NCI-H2107 treated with DMSO at 0.1 percent for 48 hours (cell line): Measurements from ENCODE around the gene MANBA.

ENCODE experiments used
- DNase-seq: peaks from one replicate; lab custom pipeline; 2025; ENCODE audit not compliant: unreplicated experiment; lab: John Stamatoyannopoulos, UW

MANBA gene

DNA sequence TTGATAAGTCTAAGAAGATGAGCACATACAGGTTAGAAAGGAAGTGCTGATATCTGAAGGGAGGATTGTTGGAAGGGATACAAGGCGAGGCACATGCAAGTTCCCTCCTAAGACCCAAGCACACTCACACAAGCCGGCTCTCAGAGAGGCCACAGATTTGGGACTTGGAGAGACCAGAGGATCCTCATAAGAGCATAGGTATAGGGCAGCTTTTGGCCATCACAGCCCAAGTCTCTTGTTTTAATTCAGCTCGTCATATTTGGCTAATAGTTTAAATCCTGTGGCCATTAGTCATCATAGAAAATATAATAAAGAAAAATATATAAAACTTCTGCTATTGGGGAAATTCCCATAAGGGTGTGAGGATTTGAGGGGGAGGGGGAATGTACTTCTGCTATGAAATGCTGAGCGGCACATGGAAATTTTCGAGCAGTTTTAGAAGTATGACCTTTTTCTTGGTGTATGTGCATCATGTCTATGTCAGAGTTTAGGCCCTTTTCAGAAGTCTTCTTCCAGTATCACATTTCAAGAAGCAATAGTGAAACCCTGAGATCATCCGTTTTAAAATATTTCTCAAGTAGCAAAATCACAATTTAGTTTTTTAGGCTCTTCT lies 161.9 kb downstream of the MANBA start:
- no peak for DNase-seq

DNA sequence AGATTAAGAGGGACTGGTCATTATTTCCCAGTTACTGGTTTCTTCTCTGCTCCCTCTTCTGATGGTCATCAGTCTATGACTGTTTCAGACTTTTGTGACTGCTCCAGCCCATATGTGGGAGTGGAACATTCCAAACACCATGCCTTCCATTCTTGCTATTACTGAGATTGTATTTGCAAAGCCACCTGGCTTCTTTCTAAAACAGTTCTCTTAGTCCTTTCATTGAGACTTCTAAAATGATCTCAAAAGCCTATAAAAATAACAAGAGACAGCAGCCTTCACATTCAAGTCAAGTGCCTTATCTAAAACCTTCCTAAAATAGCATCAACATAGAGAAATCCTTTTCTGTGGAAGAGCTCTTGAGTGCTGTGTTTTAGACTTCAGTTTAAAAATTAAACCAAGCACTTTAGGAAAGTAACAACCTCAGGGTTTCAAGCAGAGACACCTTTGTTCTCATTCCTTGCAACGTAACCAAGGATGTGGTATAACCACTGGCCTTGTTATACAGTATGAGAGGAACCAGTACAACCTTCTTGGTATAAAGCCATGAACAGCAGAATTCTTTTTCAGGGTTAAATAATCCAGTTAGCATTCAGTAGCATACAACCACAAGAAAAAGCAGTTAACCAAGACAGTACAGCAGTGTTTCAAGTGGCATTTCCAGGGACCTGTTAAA lies 162.5 kb downstream of the MANBA start:
- no peak for DNase-seq

DNA sequence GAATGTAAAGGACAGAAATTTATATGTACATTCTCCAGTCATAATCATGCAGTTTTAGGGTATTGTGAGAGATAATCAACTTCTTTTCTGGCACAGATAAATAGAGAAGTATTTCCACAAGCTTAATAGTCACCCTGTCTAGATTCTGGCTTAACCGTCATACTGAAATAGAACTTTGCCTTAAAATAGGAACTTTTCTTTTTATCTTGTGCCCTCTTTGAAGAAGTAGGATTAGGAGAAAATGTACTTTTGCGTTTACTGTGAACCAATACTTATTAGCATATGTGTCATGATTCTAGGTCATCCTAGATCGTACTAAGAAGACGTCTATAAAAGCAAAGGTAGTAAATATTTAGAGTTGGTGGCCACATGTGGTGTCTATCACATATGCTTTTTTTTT lies 164.2 kb downstream of the MANBA start:
- DNase-seq: no peak

DNA sequence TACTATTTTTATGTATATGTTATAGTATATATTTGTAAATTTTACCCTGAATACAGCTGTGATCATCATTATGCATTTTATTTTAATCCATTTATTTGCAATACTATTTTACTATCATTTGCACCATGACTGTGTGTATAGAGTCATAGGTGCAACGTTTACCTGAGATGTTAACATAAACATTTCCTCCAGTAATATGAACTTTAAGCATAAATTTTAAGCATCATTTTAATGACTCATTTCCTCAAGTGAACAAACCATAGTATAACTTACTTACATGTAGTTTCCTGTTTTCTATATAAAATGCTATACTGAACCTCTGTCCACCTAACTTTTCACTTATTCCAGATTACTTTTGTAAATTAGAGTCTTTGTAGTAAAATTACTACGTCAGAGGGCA lies 166.8 kb downstream of the MANBA start:
- no peak for DNase-seq

DNA sequence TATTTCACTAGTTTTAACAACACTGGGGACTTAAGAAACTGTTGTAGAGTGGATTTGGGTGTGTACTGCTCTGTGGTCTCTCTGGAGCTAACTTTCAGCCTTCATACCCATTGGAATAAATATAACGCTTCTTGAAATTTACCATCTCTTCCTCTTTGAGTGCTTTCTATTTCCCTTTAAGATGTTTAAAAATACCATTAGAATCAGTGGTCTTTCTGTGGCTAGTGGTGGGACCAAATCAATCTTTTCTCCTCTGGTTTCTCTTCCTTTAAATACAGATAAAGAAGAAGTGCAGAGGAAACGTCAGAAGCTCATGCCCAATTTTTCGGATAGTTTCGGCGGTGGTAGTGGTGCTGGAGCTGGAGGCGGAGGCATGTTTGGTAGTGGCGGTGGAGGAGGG lies 167.6 kb downstream of the MANBA start:
- no peak for DNase-seq

GRCh38 chr4:102592256-102592655 lies 168.5 kb downstream of the MANBA start:
- no peak for DNase-seq

DNA sequence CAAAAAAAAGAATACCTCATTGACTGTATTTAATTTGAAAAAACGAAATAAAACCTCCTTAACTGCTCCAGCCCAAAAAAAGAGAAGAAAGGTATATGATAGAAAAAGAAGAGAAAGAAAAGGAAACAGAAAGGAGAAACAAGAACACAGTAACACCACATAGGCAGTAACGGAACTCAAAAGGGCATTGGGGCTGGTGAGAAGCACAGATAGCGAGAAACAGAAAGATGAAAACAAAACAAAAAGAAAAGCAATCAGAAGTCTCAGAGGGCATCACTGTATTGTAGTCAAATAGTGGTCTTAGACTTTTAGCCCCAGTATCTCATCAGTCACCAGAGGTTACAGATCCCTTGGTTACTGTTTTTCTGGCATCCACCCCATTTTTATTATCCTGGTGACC lies 171.0 kb downstream of the MANBA start:
- no peak for DNase-seq

GRCh38 chr4:102586644-102587021 lies 174.1 kb downstream of the MANBA start:
- no peak for DNase-seq

DNA sequence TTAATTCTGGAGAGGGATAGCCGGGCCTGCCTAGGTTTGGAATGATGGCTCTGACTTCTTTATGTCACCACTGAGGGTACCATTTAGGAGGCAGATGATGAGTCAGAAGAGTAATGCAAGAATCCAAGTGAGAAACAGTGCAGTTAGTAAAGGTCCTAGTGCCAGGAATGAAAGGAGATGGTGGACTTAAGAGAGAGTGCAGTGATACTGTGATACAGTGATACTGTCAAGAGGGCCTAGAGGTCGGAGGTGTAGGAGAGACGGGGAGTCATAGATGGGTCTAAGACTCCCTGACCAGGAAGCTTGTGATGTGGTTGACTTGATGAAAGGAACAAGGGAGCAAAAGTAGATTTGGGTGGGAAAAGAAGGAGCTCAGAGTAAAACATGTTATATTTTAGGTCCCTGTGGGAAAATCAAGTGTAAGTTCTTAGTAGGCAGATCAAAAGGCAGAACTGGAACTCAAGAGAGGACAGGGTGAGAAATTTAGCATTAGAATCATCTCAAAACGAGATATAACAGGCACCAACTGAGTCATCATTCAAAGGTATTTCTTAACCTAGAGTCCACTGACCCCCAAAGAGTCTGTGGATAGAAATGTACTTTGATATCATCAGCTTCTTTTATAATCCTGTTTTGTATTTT lies 174.6 kb downstream of the MANBA start:
- DNase-seq: no peak

- DNase-seq: no peak
Measured at GRCh38 chr4:102585329-102585728, 175.4 kb downstream of the MANBA start.

DNA sequence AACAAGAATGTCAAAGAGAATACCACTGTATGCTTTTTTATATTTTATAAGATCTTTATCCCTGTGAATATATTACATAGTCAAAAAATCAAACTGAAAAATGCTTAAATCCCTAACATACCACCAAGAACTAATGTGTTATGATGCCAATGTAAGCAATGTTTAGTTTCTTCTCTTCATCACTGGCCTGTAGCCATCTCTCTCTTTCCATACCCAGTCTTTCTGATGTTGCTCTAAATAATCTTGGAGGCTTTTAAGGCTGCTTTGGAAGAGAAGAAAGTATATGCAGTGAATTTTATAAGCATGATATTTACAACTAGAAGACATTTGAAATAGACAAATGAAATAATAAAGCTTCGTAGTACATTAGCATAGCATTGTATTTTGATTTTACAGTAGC lies 176.7 kb downstream of the MANBA start:
- no peak for DNase-seq
